WTC11 (cell line): ENCODE data around the gene EME2. TPM values are rescaled to one million over a fixed set of nuclear protein-coding genes. Genes with fewer than 3 reads are reported as not detected.

Experiments used
- ATAC-seq: fragments of 200-7000 bp; cut with Tn5 transposase; 2 replicates; pipeline ENCODE4 v1.10.0; 2021; ENCODE audit warnings: mild to moderate bottlenecking, moderate library complexity
- CTCF ChIA-PET: fragments of 300-600 bp; sonication (Branson Sonifier 250); formaldehyde crosslinking; loops from one replicate; lab custom pipeline; 2021; ENCODE audit warnings: antibody characterized with exemption; lab: Charles Lee
- POLR2A ChIA-PET: fragments of 350-600 bp; sonication (Branson Sonifier 250); formaldehyde crosslinking; loops from one replicate; lab custom pipeline; 2021; ENCODE audit warnings: antibody characterized with exemption; lab: Charles Lee
- DNase-seq: peaks from one replicate; pipeline ENCODE4 v3.0.0; 2021; ENCODE audit warnings: low spot score
- H3K27ac Mint-ChIP-seq: 2 replicates; pipeline ENCODE4 v1.8.0; 2021; ENCODE audit warnings: mixed read lengths
- H3K27me3 Mint-ChIP-seq: 2 replicates; pipeline ENCODE4 v1.8.0; 2021; ENCODE audit warnings: low read depth, mild to moderate bottlenecking, moderate library complexity, mixed read lengths
- H3K36me3 Mint-ChIP-seq: 2 replicates; pipeline ENCODE4 v1.8.0; 2021; ENCODE audit warnings: mixed read lengths
- H3K4me1 Mint-ChIP-seq: 2 replicates; pipeline ENCODE4 v1.8.0; 2022; ENCODE audit warnings: mixed read lengths
- H3K4me3 Mint-ChIP-seq: 2 replicates; pipeline ENCODE4 v1.8.0; 2021; ENCODE audit warnings: mild to moderate bottlenecking, moderate library complexity, mixed read lengths
- H3K9me3 Mint-ChIP-seq: 2 replicates; pipeline ENCODE4 v1.8.0; 2021; ENCODE audit warnings: mixed read lengths
- AFF4 ChIP-seq: sonication (generic); formaldehyde crosslinking; IDR thresholded peaks from 2 replicates; pipeline ENCODE4 v1.8.1; 2023; ENCODE audit warnings: mild to moderate bottlenecking, missing genetic modification reagents, borderline replicate concordance
- ATF3 ChIP-seq: sonication (generic); formaldehyde crosslinking; conservative IDR thresholded peaks from 2 replicates; pipeline ENCODE4 v1.8.1; 2022; ENCODE audit warnings: mild to moderate bottlenecking, missing genetic modification reagents
- E2F4 ChIP-seq: sonication (generic); formaldehyde crosslinking; IDR thresholded peaks from 2 replicates; pipeline ENCODE4 v1.8.1; 2022; ENCODE audit warnings: low read depth, mild to moderate bottlenecking, moderate library complexity, missing genetic modification reagents, borderline replicate concordance
- ERG ChIP-seq: fragments of 250-450 bp; sonication (Bioruptor Pico); IDR thresholded peaks from 2 replicates; pipeline ENCODE4 v1.8.0; 2021; ENCODE audit warnings: mild to moderate bottlenecking
- ETV6 ChIP-seq: sonication (generic); formaldehyde crosslinking; IDR thresholded peaks from 2 replicates; pipeline ENCODE4 v1.8.1; 2022; ENCODE audit warnings: mild to moderate bottlenecking, missing genetic modification reagents
- GRHL2 ChIP-seq: fragments of 250-450 bp; sonication (Bioruptor Pico); IDR thresholded peaks from 2 replicates; pipeline ENCODE4 v1.8.0; 2022; ENCODE audit warnings: mild to moderate bottlenecking, moderate library complexity; ENCODE audit not compliant: insufficient replicate concordance, severe bottlenecking
- KAT7 ChIP-seq: sonication (generic); formaldehyde crosslinking; IDR thresholded peaks from 2 replicates; pipeline ENCODE4 v1.8.1; 2023; ENCODE audit warnings: missing genetic modification reagents, mild to moderate bottlenecking, borderline replicate concordance
- NFE2L1 ChIP-seq: sonication (generic); formaldehyde crosslinking; IDR thresholded peaks from 2 replicates; pipeline ENCODE4 v1.8.1; 2023; ENCODE audit warnings: missing genetic modification reagents
- TP53 ChIP-seq: sonication (generic); formaldehyde crosslinking; IDR thresholded peaks from 2 replicates; pipeline ENCODE4 v1.8.1; 2023; ENCODE audit warnings: mild to moderate bottlenecking, missing genetic modification reagents
- USF2 ChIP-seq: sonication (generic); formaldehyde crosslinking; IDR thresholded peaks from 2 replicates; pipeline ENCODE4 v1.8.1; 2023; ENCODE audit warnings: mild to moderate bottlenecking, missing genetic modification reagents, moderate library complexity
- ZNF121 ChIP-seq: sonication (generic); formaldehyde crosslinking; IDR thresholded peaks from 2 replicates; pipeline ENCODE4 v1.8.0; 2023; ENCODE audit warnings: missing genetic modification reagents
- ZNF138 ChIP-seq: sonication (generic); formaldehyde crosslinking; conservative IDR thresholded peaks from 2 replicates; pipeline ENCODE4 v1.8.1; 2022; ENCODE audit warnings: mild to moderate bottlenecking, moderate library complexity, missing genetic modification reagents
- ZNF219 ChIP-seq: sonication (generic); formaldehyde crosslinking; IDR thresholded peaks from 2 replicates; pipeline ENCODE4 v1.8.0; 2023; ENCODE audit warnings: missing genetic modification reagents, mild to moderate bottlenecking, borderline replicate concordance
- ZNF232 ChIP-seq: sonication (generic); formaldehyde crosslinking; IDR thresholded peaks from 2 replicates; pipeline ENCODE4 v1.8.0; 2022; ENCODE audit warnings: mild to moderate bottlenecking, missing genetic modification reagents
- ZNF281 ChIP-seq: sonication (generic); formaldehyde crosslinking; IDR thresholded peaks from 2 replicates; pipeline ENCODE4 v1.8.0; 2023; ENCODE audit warnings: mild to moderate bottlenecking, missing genetic modification reagents
- ZNF423 ChIP-seq: fragments of 250-450 bp; sonication (Bioruptor Pico); IDR thresholded peaks from 2 replicates; pipeline ENCODE4 v2.1.2; 2022; ENCODE audit warnings: mild to moderate bottlenecking, moderate library complexity
- total RNA-seq: library from RNA; stranded (reverse); gene quantifications from 3 replicates; pipeline ENCODE4 v1.2.3, GENCODE V29; 2021

The EME2 gene
- total RNA-seq, 1 experiment from 2014 or later: 23.2 TPM

- TF ChIP-seq AFF4 (CRISPR knock-in tag): no peak
- TF ChIP-seq, all 79 proteins: peak for 0
Observed at GRCh38 chr16:1788095-1788707, 15.6 kb downstream of the EME2 start (continued).

GRCh38 chr16:1788708-1789100 lies 16.1 kb downstream of the EME2 start:
- TF ChIP-seq ZNF423 (CRISPR knock-in tag) (no peak), ZNF219 (CRISPR knock-in tag) (no peak), ZNF281 (no peak), GRHL2 (CRISPR knock-in tag) (no peak)
- Mint-ChIP-seq H3K36me3 (peaks cover 5% of the 10 kb centered on the region), H3K27me3 (no peaks in the 10 kb centered on the region), H3K9me3 (no peaks in the 10 kb centered on the region), H3K4me1 (no peaks in the 10 kb centered on the region), H3K4me3 (no peak overlapping the region), H3K27ac (peak overlapping the region; percentile 91)
- CTCF ChIA-PET: interaction anchor here (0.6 to 1.5 kb wide), 3 partner anchors 35 to 143 kb away, joined by 3 read pairs; no protein-coding TSS in a partner anchor
- DNase-seq (no peak), ATAC-seq (no peak)
- POLR2A ChIA-PET: no interaction called here

- no peak for ATAC-seq
- CTCF ChIA-PET: interaction anchor here (1.5 kb wide), 1 partner anchor 34 kb away, joined by 3 read pairs; no protein-coding TSS in a partner anchor
- no peak overlapping the region for H3K4me3 Mint-ChIP-seq
- H3K27me3 Mint-ChIP-seq: no peaks in the 10 kb centered on the region
- DNase-seq: no peak
- POLR2A ChIA-PET: no interaction called here
- no peak for TF ChIP-seq NFE2L1
- TF ChIP-seq E2F4: no peak
- H3K36me3 Mint-ChIP-seq: peaks cover 5% of the 10 kb centered on the region
- H3K4me1 Mint-ChIP-seq: no peaks in the 10 kb centered on the region
- no peak overlapping the region for H3K27ac Mint-ChIP-seq
- no peaks in the 10 kb centered on the region for H3K9me3 Mint-ChIP-seq
Observed at GRCh38 chr16:1789643-1790045, 17.0 kb downstream of the EME2 start.

GRCh38 chr16:1790261-1790610 lies 17.6 kb downstream of the EME2 start:
- DNase-seq (no peak), ATAC-seq (no peak)
- no peaks in the 10 kb centered on the region for H3K27me3 Mint-ChIP-seq
- ChIA-PET POLR2A (no interaction called here), CTCF (interaction anchor here (1.5 kb wide), 1 partner anchor 33 kb away, joined by 3 read pairs; no protein-coding TSS in a partner anchor)
- no peak overlapping the region for H3K4me3 Mint-ChIP-seq
- H3K9me3 Mint-ChIP-seq: no peaks in the 10 kb centered on the region
- H3K27ac Mint-ChIP-seq: no peak overlapping the region
- H3K4me1 Mint-ChIP-seq: no peaks in the 10 kb centered on the region
- peaks cover 5% of the 10 kb centered on the region for H3K36me3 Mint-ChIP-seq
- TF ChIP-seq ZNF423 (CRISPR knock-in tag) (no peak), ZNF138 (CRISPR knock-in tag) (no peak), ZNF281 (no peak), ZNF121 (CRISPR knock-in tag) (no peak), ETV6 (no peak), USF2 (CRISPR knock-in tag) (no peak), KAT7 (CRISPR knock-in tag) (no peak), TP53 (CRISPR knock-in tag) (no peak), ATF3 (CRISPR knock-in tag) (no peak), ZNF232 (CRISPR knock-in tag) (no peak), ERG (CRISPR knock-in tag) (no peak)
